OCI-LY7 (cell line): ENCODE measurements around the gene CLEC3A. TPM values are rescaled to one million over a fixed set of nuclear protein-coding genes. Genes with fewer than 3 reads are reported as not detected.
"Not testable (repeated sequence)": the region's sequence is repeated elsewhere in the genome, so short reads cannot be mapped to it uniquely, and the experiment has no call there.

Experiments
- BruUV-seq: library from RNA; stranded (reverse); fragments of 400-500 nt; replicated peaks from 2 replicates; lab custom pipeline; 2021; lab: Mats Ljungman, UMichigan
- CTCF ChIA-PET: fragments of 300-600 bp; sonication (Branson Sonifier 250); formaldehyde crosslinking; loops from one replicate; lab custom pipeline; 2022; ENCODE audit warnings: antibody characterized with exemption; ENCODE audit not compliant: unreplicated experiment; lab: Charles Lee
- POLR2A ChIA-PET: fragments of 300-600 bp; sonication (Branson Sonifier 250); formaldehyde crosslinking; loops from one replicate; lab custom pipeline; 2022; ENCODE audit warnings: antibody characterized with exemption; lab: Charles Lee
- DNase-seq: peaks from one replicate; pipeline ENCODE4 v3.0.0-alpha.2; 2015; ENCODE audit warnings: low spot score
- H2AFZ ChIP-seq: fragments of 200-600 bp; sonication (generic), shearing (Covaris generic); 2 replicates; pipeline ENCODE4 v1.6.1; 2014; ENCODE audit warnings: mild to moderate bottlenecking, antibody characterized with exemption, low read length, moderate library complexity
- H3K27ac ChIP-seq: fragments of 200-600 bp; sonication (generic); 2 replicates; pipeline ENCODE4 v1.5.1; 2014; ENCODE audit warnings: mixed run types, low read depth, mild to moderate bottlenecking, moderate library complexity, low read length, inconsistent platforms; ENCODE audit not compliant: poor library complexity, severe bottlenecking
- H3K36me3 ChIP-seq: fragments of 200-600 bp; sonication (generic); 2 replicates; pipeline ENCODE4 v1.6.1; 2014; ENCODE audit warnings: mild to moderate bottlenecking, antibody characterized with exemption, low read length, moderate library complexity, mixed read lengths; ENCODE audit not compliant: insufficient read depth
- H3K4me1 ChIP-seq: fragments of 200-600 bp; sonication (generic); 2 replicates; pipeline ENCODE4 v1.5.1; 2014; ENCODE audit warnings: mild to moderate bottlenecking, low read length; ENCODE audit not compliant: insufficient read depth, poor library complexity, severe bottlenecking
- H3K4me2 ChIP-seq: fragments of 200-600 bp; sonication (generic); 2 replicates; pipeline ENCODE4 v1.6.1; 2014; ENCODE audit warnings: mild to moderate bottlenecking, low read length
- H3K4me3 ChIP-seq: fragments of 200-600 bp; sonication (generic); 2 replicates; pipeline ENCODE4 v1.5.1; 2014; ENCODE audit warnings: mild to moderate bottlenecking, low read depth, low read length; ENCODE audit not compliant: poor library complexity, severe bottlenecking
- H3K79me2 ChIP-seq: fragments of 200-600 bp; sonication (generic); 2 replicates; pipeline ENCODE4 v1.6.1; 2016; ENCODE audit warnings: low read depth, mild to moderate bottlenecking, low read length, moderate library complexity, mixed read lengths; ENCODE audit not compliant: insufficient read depth
- H3K9me2 ChIP-seq: fragments of 200-600 bp; sonication (generic); 2 replicates; pipeline ENCODE4 v1.6.1; 2016; ENCODE audit warnings: mild to moderate bottlenecking, low read length, mixed read lengths; ENCODE audit not compliant: insufficient read depth
- H3K9me3 ChIP-seq: fragments of 200-600 bp; sonication (generic); 2 replicates; pipeline ENCODE4 v1.6.1; 2014; ENCODE audit warnings: mild to moderate bottlenecking, mixed run types, low read length, mixed read lengths
- H4K20me1 ChIP-seq: fragments of 200-600 bp; sonication (generic); 2 replicates; pipeline ENCODE4 v1.6.1; 2014; ENCODE audit warnings: mild to moderate bottlenecking, antibody characterized with exemption, low read length, moderate library complexity, mixed read lengths; ENCODE audit not compliant: insufficient read depth
- CTCF ChIP-seq: fragments of 200-600 bp; sonication (generic); conservative IDR thresholded peaks from 2 replicates; pipeline ENCODE4 v1.5.1; 2014; ENCODE audit warnings: mild to moderate bottlenecking, antibody characterized with exemption, low read length, moderate library complexity, mixed read lengths
- EZH2phosphoT487 ChIP-seq: fragments of 200-600 bp; sonication (generic); IDR thresholded peaks from 2 replicates; pipeline ENCODE4 v1.6.1; 2018; ENCODE audit warnings: low read depth, borderline replicate concordance, mild to moderate bottlenecking, mixed run types, antibody characterized with exemption, low read length, moderate library complexity, mixed read lengths
- intact Hi-C: fragments of 100-400 bp; cut with micrococcal nuclease; formaldehyde crosslinking; loops from one replicate; pipeline ENCODE4 v1.10.0; 2022; ENCODE audit not compliant: unreplicated experiment
- total RNA-seq, 2 experiments: library from RNA; depleted of rRNA in 1 of 2; stranded (reverse); fragments of >200 nt in 1 of 2; shearing (Covaris generic) in 1 of 2; gene quantifications; 2 replicates each; pipeline ENCODE4 v1.2.3, GENCODE V29; 2014 to 2022

The CLEC3A gene
- total RNA-seq, 2 experiments from 2014 or later, result not detected

- H3K27ac ChIP-seq, result no peak overlapping the region
- no TSS peak for BruUV-seq
These were observed 28.5 kb downstream of the CLEC3A start for GRCh38 chr16:78050734-78051400.

GRCh38 chr16:78057803-78058564 is 35.6 kb downstream of the CLEC3A start:
- no peaks in the 10 kb centered on the region for H3K9me2 ChIP-seq
- H3K9me3 ChIP-seq, result no peaks in the 10 kb centered on the region
- H3K79me2 ChIP-seq, result no peaks in the 10 kb centered on the region
- ChIA-PET POLR2A (interaction anchor here (1.0 kb wide), 1 partner anchor 22 kb away, joined by 3 read pairs; no protein-coding TSS in a partner anchor), CTCF (no interaction called here)
- no peak overlapping the region for H3K4me2 ChIP-seq
- BruUV-seq, result no TSS peak
- TF ChIP-seq CTCF, result no peak
- TF ChIP-seq EZH2phosphoT487, result no peak
- no peak overlapping the region for H3K27ac ChIP-seq
- DNase-seq, result no peak
- no peaks in the 10 kb centered on the region for H3K4me1 ChIP-seq
- H3K36me3 ChIP-seq, result no peaks in the 10 kb centered on the region
- no peak overlapping the region for H2AFZ ChIP-seq
- no peaks in the 10 kb centered on the region for H4K20me1 ChIP-seq
- intact Hi-C loops, result no loop called here
- H3K4me3 ChIP-seq, result no peak overlapping the region

More at GRCh38 chr16:78050734-78051400, 28.5 kb downstream of the CLEC3A start:
- no peak for TF ChIP-seq CTCF
- no peak for TF ChIP-seq EZH2phosphoT487
- H3K79me2 ChIP-seq, result no peaks in the 10 kb centered on the region
- H3K4me1 ChIP-seq, result no peaks in the 10 kb centered on the region
- no peaks in the 10 kb centered on the region for H3K9me3 ChIP-seq
- DNase-seq, result no peak
- CTCF ChIA-PET, result no interaction called here
- H2AFZ ChIP-seq, result no peak overlapping the region
- H3K9me2 ChIP-seq, result no peaks in the 10 kb centered on the region
- H3K4me3 ChIP-seq, result no peak overlapping the region
- POLR2A ChIA-PET, result no interaction called here
- H3K4me2 ChIP-seq, result no peak overlapping the region
- no peaks in the 10 kb centered on the region for H3K36me3 ChIP-seq
- intact Hi-C loops, result no loop called here
- H4K20me1 ChIP-seq, result no peaks in the 10 kb centered on the region

GRCh38 chr16:78059806-78060205 is 37.5 kb downstream of the CLEC3A start:
- H3K9me2 ChIP-seq, H3K4me1 ChIP-seq, H4K20me1 ChIP-seq, H3K4me2 ChIP-seq, BruUV-seq, intact Hi-C loops, H3K4me3 ChIP-seq, H3K36me3 ChIP-seq, H3K27ac ChIP-seq, H2AFZ ChIP-seq, H3K9me3 ChIP-seq, H3K79me2 ChIP-seq, DNase-seq, POLR2A ChIA-PET: not testable (repeated sequence)
- CTCF ChIA-PET, result interaction anchor here (0.6 kb wide), 1 partner anchor 337 kb away, joined by 3 read pairs; the partner anchor contains the start of gene NUDT7
